Measurements from ENCODE around the gene USP5. TPM values are rescaled to one million over a fixed set of nuclear protein-coding genes. Genes with fewer than 3 reads are reported as not detected.

USP5 gene
- total and polyA plus RNA-seq, 2 donors (not counting 1 experiment from before 2014, with no cell fraction given) = 35.1 to 59.7 TPM

GRCh38 chr12:6818645-6819044, 33.3 kb upstream of the USP5 start:
- H3K27ac ChIP-seq (ENCODE audit: low read length in 2 of 2) = no peak overlapping the region
- 83% methylated on average over 1 of the region's 5 CpGs for WGBS (ENCODE audit: insufficient coverage)
- no peak for DNase-seq
- TF ChIP-seq EZH2 (IDR thresholded peaks at IDR 0.05; ENCODE audit: borderline replicate concordance, insufficient read depth, low read depth, low read length, poor library complexity, severe bottlenecking) (no peak), CTCF (IDR thresholded peaks at IDR 0.05) (no peak)
- ChIA-PET POLR2A (no interaction called here), CTCF (no interaction called here)
- no peaks in the 10 kb centered on the region for H3K36me3 ChIP-seq (replicated peaks in 1 of 2; ENCODE audit: control extremely low read depth in 1 of 2, control insufficient read depth in 1 of 2, extremely low read depth in 1 of 2, insufficient read depth in 2 of 2, low read length in 1 of 2)
- peaks cover 0 to 2% (median 0%) of the 10 kb centered on the region in 3 donors for H3K9me3 ChIP-seq (ENCODE audit: control extremely low read depth in 1 of 3, control insufficient read depth in 2 of 3, insufficient read depth in 1 of 3, low read length in 2 of 3)
- H3K4me1 ChIP-seq (ENCODE audit: control insufficient read depth in 2 of 2, insufficient read depth in 2 of 2, low read length in 2 of 2) = peaks cover 11 to 14% of the 10 kb centered on the region in 2 donors
- ATAC-seq (ENCODE audit: low read depth) = no peak
- Mint-ChIP-seq H3K4me3 (no peak overlapping the region), H3K27me3 (peaks cover 51% of the 10 kb centered on the region), H3K27ac (no peak overlapping the region), H3K9me3 (ENCODE audit: insufficient read depth) (no peaks in the 10 kb centered on the region), H3K4me1 (peaks cover 10% of the 10 kb centered on the region)
- no peak overlapping the region for H2AFZ ChIP-seq (ENCODE audit: insufficient read depth, low read depth, low read length, poor library complexity, severe bottlenecking)
- no peak overlapping the region for H3K4me2 ChIP-seq (replicated peaks; ENCODE audit: low read depth, low read length, poor library complexity, severe bottlenecking)
- intact Hi-C loops (cut with micrococcal nuclease) = no loop called here
- no peaks in the 10 kb centered on the region for H3K79me2 ChIP-seq (ENCODE audit: control insufficient read depth, insufficient read depth, low read length)
- no peak overlapping the region for H3K4me3 ChIP-seq (ENCODE audit: control extremely low read depth in 1 of 5, extremely low read depth in 1 of 5, insufficient read depth in 1 of 5, low read depth in 2 of 5, low read length in 4 of 5)
- no peaks in the 10 kb centered on the region for H4K20me1 ChIP-seq (ENCODE audit: control insufficient read depth, insufficient read depth, low read length, poor library complexity, severe bottlenecking)
- peaks cover 0 to 52% (median 7%) of the 10 kb centered on the region in 4 experiments for H3K27me3 ChIP-seq (replicated peaks in 1 of 4; ENCODE audit: control extremely low read depth in 1 of 4, control insufficient read depth in 3 of 4, insufficient read depth in 4 of 4, low read length in 3 of 4)
- no peak overlapping the region for H3K9ac ChIP-seq (ENCODE audit: low read length)

GRCh38 chr12:6819106-6820030, 32.6 kb upstream of the USP5 start:
- Histone ChIP-seq H3K27me3 (replicated peaks in 1 of 4; ENCODE audit: control extremely low read depth in 1 of 4, control insufficient read depth in 3 of 4, insufficient read depth in 4 of 4, low read length in 3 of 4) (peaks cover 0 to 51% (median 7%) of the 10 kb centered on the region in 4 experiments), H4K20me1 (ENCODE audit: control insufficient read depth, insufficient read depth, low read length, poor library complexity, severe bottlenecking) (no peaks in the 10 kb centered on the region), H3K79me2 (ENCODE audit: control insufficient read depth, insufficient read depth, low read length) (no peaks in the 10 kb centered on the region), H2AFZ (ENCODE audit: insufficient read depth, low read depth, low read length, poor library complexity, severe bottlenecking) (no peak overlapping the region), H3K27ac (ENCODE audit: low read length in 2 of 2) (no peak overlapping the region), H3K9me3 (ENCODE audit: control extremely low read depth in 1 of 3, control insufficient read depth in 2 of 3, insufficient read depth in 1 of 3, low read length in 2 of 3) (peaks cover 0 to 2% (median 0%) of the 10 kb centered on the region in 3 donors), H3K4me2 (replicated peaks; ENCODE audit: low read depth, low read length, poor library complexity, severe bottlenecking) (no peak overlapping the region), H3K9ac (ENCODE audit: low read length) (no peak overlapping the region), H3K4me1 (ENCODE audit: control insufficient read depth in 2 of 2, insufficient read depth in 2 of 2, low read length in 2 of 2) (peaks cover 11 to 14% of the 10 kb centered on the region in 2 donors), H3K36me3 (replicated peaks in 1 of 2; ENCODE audit: control extremely low read depth in 1 of 2, control insufficient read depth in 1 of 2, extremely low read depth in 1 of 2, insufficient read depth in 2 of 2, low read length in 1 of 2) (no peaks in the 10 kb centered on the region), H3K4me3 (ENCODE audit: control extremely low read depth in 1 of 5, extremely low read depth in 1 of 5, insufficient read depth in 1 of 5, low read depth in 2 of 5, low read length in 4 of 5) (no peak overlapping the region)
- ATAC-seq (ENCODE audit: low read depth) = no peak
- Mint-ChIP-seq H3K9me3 (ENCODE audit: insufficient read depth) (no peaks in the 10 kb centered on the region), H3K27me3 (peaks cover 51% of the 10 kb centered on the region), H3K4me3 (no peak overlapping the region), H3K4me1 (peaks cover 10% of the 10 kb centered on the region), H3K27ac (no peak overlapping the region)
- ChIA-PET CTCF (no interaction called here), POLR2A (no interaction called here)
- WGBS (ENCODE audit: insufficient coverage) = 91% methylated on average over 11 of the region's 13 CpGs
- TF ChIP-seq EZH2 (IDR thresholded peaks at IDR 0.05; ENCODE audit: borderline replicate concordance, insufficient read depth, low read depth, low read length, poor library complexity, severe bottlenecking) (no peak), CTCF (IDR thresholded peaks at IDR 0.05) (no peak)
- intact Hi-C loops (cut with micrococcal nuclease) = no loop called here
- no peak for DNase-seq

Measured in B cell (primary cell).